Suprapubic skin (tissue), 4 donors: ENCODE data around the gene ATXN2. TPM values are rescaled to one million over a fixed set of nuclear protein-coding genes. Genes with fewer than 3 reads are reported as not detected.

Source experiments
- DNase-seq, 2 donors: peaks; one replicate each; pipeline ENCODE4 v3.0.0-alpha.2; 2019; ENCODE audit warnings: low spot score in 2 of 2
- H3K27ac ChIP-seq: fragments of 200-600 bp; sonication (generic); one replicate; pipeline ENCODE4 v1.5.1; 2019
- H3K27me3 ChIP-seq: fragments of 200-600 bp; sonication (generic); one replicate; pipeline ENCODE4 v1.5.1; 2019
- H3K36me3 ChIP-seq: fragments of 200-600 bp; sonication (generic); one replicate; pipeline ENCODE4 v1.5.1; 2019
- H3K4me1 ChIP-seq: fragments of 200-600 bp; sonication (generic); one replicate; pipeline ENCODE4 v1.5.1; 2019
- H3K4me3 ChIP-seq: fragments of 200-600 bp; sonication (generic); one replicate; pipeline ENCODE4 v1.5.1; 2019; ENCODE audit warnings: mild to moderate bottlenecking
- H3K9me3 ChIP-seq: fragments of 200-600 bp; sonication (generic); one replicate; pipeline ENCODE4 v1.5.1; 2019
- EP300 ChIP-seq: sonication (generic); formaldehyde crosslinking; IDR thresholded peaks from one replicate; pipeline ENCODE4 v1.6.1; 2017; ENCODE audit warnings: antibody characterized with exemption
- POLR2A ChIP-seq, 2 donors: fragments of 450-650 bp; IDR thresholded peaks; one replicate each; pipeline ENCODE4 v1.6.1; 2017; ENCODE audit warnings: antibody characterized with exemption in 2 of 2, mild to moderate bottlenecking in 2 of 2, moderate library complexity in 2 of 2
- POLR2AphosphoS5 ChIP-seq, 3 donors: sonication (generic); formaldehyde crosslinking; IDR thresholded peaks; one replicate each; pipeline ENCODE4 v1.6.1; 2017; ENCODE audit warnings: antibody characterized with exemption in 3 of 3
- WGBS: methylation state at CpG from one replicate; pipeline ENCODE4 v1.1.5; 2018; 5-methylcytosine and 5-hydroxymethylcytosine counted together
- total RNA-seq, 4 donors: library from RNA; depleted of rRNA; stranded (reverse); fragments of >200 nt; gene quantifications; one replicate each; pipeline ENCODE4 v1.1.0, GENCODE V29; 2016
- TF ChIP-seq, protein P1 (sequence below), 2 donors: fragments of 200-600 bp in 1 of 2; fragments of 450-650 bp in 1 of 2; sonication (generic) in 1 of 2; IDR thresholded peaks; one replicate each; pipeline ENCODE4 v1.5.1; 2016 to 2019; ENCODE audit warnings: antibody characterized with exemption in 2 of 2, mild to moderate bottlenecking in 1 of 2, moderate library complexity in 1 of 2

The ATXN2 gene
- total RNA-seq, 4 donors from 2014 or later = 23.3 to 62.8 (median 35.8) TPM

DNA sequence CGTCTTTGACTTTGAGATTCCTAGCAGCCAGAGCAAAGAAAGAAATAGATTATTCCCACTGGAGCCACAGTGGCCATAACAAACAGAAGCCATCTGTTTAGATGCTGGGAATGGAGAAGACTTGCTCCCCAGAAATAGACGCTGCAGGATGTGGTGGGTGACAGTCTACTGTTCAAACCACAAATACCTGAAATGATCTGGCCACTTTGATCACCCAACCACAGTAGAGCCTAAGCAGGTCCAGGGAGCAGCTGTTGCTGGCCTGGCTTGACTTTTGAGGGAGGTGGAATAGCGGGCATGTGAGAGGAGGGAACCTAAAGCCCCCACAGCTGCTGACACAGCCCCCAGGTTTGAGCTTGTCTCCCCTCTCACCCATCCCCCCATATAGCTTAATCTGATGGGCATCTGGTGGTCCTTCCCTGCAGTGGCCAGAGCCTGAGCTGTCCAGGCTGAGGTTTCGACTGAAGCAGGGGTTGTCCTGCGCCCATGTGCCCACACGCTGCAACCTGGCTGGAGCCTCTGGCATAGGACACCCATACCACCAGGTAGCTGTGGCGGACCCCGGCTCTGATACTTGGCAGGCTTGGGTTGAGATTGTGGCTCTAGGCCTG lies 154.7 kb downstream of the ATXN2 start:
- peaks cover 46% of the 10 kb centered on the region for H3K36me3 ChIP-seq
- peak in 1 of 2 donors; percentile 75 for DNase-seq
- H3K9me3 ChIP-seq = no peaks in the 10 kb centered on the region
- WGBS = 89% methylated on average over 3 of the region's 8 CpGs
- peak overlapping the region; percentile 45 for H3K27ac ChIP-seq
- TF ChIP-seq EP300 (no peak), POLR2AphosphoS5 (IDR thresholded peaks at IDR 0.05) (no peak), POLR2A (IDR thresholded peaks at IDR 0.05) (no peak)
- TF ChIP-seq, protein P1, sequence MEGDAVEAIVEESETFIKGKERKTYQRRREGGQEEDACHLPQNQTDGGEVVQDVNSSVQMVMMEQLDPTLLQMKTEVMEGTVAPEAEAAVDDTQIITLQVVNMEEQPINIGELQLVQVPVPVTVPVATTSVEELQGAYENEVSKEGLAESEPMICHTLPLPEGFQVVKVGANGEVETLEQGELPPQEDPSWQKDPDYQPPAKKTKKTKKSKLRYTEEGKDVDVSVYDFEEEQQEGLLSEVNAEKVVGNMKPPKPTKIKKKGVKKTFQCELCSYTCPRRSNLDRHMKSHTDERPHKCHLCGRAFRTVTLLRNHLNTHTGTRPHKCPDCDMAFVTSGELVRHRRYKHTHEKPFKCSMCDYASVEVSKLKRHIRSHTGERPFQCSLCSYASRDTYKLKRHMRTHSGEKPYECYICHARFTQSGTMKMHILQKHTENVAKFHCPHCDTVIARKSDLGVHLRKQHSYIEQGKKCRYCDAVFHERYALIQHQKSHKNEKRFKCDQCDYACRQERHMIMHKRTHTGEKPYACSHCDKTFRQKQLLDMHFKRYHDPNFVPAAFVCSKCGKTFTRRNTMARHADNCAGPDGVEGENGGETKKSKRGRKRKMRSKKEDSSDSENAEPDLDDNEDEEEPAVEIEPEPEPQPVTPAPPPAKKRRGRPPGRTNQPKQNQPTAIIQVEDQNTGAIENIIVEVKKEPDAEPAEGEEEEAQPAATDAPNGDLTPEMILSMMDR (IDR thresholded peaks at IDR 0.05) = no peak
- no peak overlapping the region for H3K4me3 ChIP-seq
- H3K27me3 ChIP-seq = no peaks in the 10 kb centered on the region
- peaks cover 72% of the 10 kb centered on the region for H3K4me1 ChIP-seq

DNA sequence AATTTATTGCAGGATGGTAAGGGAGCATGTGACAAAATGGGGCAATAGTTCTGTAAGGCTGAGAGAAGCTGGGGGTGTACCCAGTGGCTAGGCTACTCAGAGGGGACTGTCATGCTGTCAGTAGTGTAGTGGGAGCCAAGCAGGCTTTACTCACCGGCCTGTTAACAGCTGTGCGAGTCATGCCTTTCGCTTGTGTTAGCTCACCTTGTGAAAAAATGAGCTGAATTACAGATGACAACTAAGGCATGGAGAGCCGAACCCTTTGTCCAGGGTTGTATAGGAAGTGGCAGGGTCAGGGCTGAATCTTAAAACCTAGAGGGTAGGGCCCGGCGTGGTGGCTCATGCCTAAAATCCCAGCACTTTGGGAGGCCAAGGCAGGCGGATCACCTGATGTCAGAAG lies 155.5 kb downstream of the ATXN2 start:
- peak; percentile 49 to 56 for DNase-seq
- TF ChIP-seq EP300 = no peak
- TF ChIP-seq POLR2A (IDR thresholded peaks at IDR 0.05) = no peak
- no peak for TF ChIP-seq POLR2AphosphoS5 (IDR thresholded peaks at IDR 0.05)
- TF ChIP-seq, protein P1 (IDR thresholded peaks at IDR 0.05) = no peak
- no peaks in the 10 kb centered on the region for H3K27me3 ChIP-seq
- WGBS = 76% methylated on average over 7 of the region's 7 CpGs
- peak overlapping the region; percentile 45 for H3K27ac ChIP-seq
- peaks cover 66% of the 10 kb centered on the region for H3K4me1 ChIP-seq
- H3K4me3 ChIP-seq = no peak overlapping the region
- peaks cover 38% of the 10 kb centered on the region for H3K36me3 ChIP-seq
- no peaks in the 10 kb centered on the region for H3K9me3 ChIP-seq

DNA sequence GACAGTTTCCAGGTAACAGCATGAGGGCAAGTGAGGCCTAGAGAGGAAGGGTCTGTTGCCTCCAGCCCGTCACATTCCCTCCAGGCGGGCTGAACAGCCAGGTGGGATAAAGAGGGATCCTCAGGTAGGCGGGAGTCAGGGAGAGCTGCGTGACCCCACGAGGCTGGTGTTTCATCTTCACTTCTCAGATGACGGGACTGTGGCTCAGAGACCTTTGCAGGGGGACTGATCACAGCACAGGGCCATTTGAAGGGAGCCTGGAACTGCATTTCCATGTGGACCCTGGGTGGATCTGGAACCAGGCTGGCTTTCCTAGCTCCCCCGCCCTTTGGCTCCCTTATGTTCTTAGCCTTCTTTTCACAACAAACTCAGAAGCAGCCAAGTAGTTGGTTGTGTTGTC lies 156.0 kb downstream of the ATXN2 start:
- Histone ChIP-seq H3K4me1 (peaks cover 71% of the 10 kb centered on the region), H3K4me3 (no peak overlapping the region), H3K27ac (no peak overlapping the region), H3K27me3 (no peaks in the 10 kb centered on the region), H3K9me3 (no peaks in the 10 kb centered on the region), H3K36me3 (peaks cover 33% of the 10 kb centered on the region)
- DNase-seq = peak; percentile 38 to 53
- TF ChIP-seq, protein P1 (IDR thresholded peaks at IDR 0.05) = no peak
- TF ChIP-seq POLR2A (IDR thresholded peaks at IDR 0.05) (no peak), POLR2AphosphoS5 (IDR thresholded peaks at IDR 0.05) (no peak), EP300 (no peak)
- 96% methylated on average over 7 of the region's 7 CpGs for WGBS

DNA sequence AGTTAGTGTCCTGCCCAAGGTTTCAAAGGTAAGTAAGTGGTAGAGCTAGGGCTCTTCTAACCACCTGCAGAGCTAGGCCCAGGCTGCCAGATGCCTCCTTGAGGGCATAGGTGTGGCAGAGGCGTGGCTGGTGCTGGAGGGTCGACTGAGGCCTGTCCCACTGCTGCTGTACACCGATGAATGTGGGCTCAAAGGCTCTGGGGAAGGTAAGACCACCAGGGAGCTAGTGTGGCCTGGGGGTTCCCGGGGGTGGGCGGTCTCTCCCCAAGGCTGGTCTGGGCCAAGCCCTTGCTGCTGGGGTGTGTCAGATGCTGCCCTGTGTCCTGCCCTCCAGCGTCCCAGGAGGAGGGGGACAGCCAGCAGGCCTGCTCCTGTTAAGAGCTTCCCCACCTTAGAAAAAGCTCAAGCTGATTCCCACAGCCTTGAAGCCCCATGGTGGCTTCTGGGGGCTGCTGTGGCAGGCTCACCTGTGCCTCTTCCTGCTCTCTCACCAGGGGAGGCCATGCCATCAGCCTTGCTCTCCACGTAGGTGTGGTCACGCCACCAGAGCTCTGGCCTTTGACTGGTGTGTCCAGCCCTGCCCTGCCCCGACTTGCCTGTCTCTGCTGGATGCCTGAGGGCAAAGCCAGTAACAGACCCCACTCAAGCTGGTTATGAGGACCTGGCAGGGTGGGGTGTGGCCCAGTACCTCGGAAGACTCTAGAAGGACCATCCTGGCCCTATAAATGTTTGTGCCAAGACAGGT lies 156.6 kb downstream of the ATXN2 start:
- Histone ChIP-seq H3K4me3 (no peak overlapping the region), H3K27me3 (no peaks in the 10 kb centered on the region), H3K4me1 (peaks cover 77% of the 10 kb centered on the region), H3K27ac (no peak overlapping the region), H3K36me3 (peaks cover 27% of the 10 kb centered on the region), H3K9me3 (no peaks in the 10 kb centered on the region)
- 60% methylated on average over 2 of the region's 10 CpGs for WGBS
- TF ChIP-seq POLR2A (IDR thresholded peaks at IDR 0.05) (no peak), POLR2AphosphoS5 (IDR thresholded peaks at IDR 0.05) (no peak), EP300 (no peak)
- TF ChIP-seq, protein P1 (IDR thresholded peaks at IDR 0.05) = no peak
- DNase-seq = peak in 1 of 2 donors; percentile 59
